Measurements from ENCODE around the gene NOL9.

DNA sequence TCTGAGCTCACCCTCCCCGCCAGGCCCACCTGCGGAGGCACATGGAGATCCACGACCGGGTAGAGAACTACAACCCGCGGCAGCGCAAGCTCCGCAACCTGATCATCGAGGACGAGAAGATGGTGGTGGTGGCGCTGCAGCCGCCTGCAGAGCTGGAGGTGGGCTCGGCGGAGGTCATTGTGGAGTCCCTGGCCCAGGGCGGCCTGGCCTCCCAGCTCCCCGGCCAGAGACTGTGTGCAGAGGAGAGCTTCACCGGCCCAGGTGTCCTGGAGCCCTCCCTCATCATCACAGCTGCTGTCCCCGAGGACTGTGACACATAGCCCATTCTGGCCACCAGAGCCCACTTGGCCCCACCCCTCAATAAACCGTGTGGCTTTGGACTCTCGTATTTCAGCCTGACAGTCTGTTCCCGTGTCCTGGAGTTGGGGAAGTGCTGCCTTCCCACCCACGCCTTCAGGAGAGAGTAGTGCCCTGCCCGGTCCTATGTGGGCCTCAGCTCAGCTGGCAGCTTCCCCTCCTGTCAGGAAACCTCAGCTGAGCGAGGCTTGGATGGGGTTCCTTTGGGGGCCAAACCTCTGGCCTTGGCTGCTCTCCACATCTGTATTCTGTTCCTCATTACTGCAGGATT lies 34.7 kb upstream of the NOL9 start:
- TF ChIP-seq, protein P1, sequence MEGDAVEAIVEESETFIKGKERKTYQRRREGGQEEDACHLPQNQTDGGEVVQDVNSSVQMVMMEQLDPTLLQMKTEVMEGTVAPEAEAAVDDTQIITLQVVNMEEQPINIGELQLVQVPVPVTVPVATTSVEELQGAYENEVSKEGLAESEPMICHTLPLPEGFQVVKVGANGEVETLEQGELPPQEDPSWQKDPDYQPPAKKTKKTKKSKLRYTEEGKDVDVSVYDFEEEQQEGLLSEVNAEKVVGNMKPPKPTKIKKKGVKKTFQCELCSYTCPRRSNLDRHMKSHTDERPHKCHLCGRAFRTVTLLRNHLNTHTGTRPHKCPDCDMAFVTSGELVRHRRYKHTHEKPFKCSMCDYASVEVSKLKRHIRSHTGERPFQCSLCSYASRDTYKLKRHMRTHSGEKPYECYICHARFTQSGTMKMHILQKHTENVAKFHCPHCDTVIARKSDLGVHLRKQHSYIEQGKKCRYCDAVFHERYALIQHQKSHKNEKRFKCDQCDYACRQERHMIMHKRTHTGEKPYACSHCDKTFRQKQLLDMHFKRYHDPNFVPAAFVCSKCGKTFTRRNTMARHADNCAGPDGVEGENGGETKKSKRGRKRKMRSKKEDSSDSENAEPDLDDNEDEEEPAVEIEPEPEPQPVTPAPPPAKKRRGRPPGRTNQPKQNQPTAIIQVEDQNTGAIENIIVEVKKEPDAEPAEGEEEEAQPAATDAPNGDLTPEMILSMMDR (IDR thresholded peaks at IDR 0.05): no peak
- no peak for TF ChIP-seq POLR2A (IDR thresholded peaks at IDR 0.05)
